ENCODE data around the gene RTTN. TPM values are rescaled to one million over a fixed set of nuclear protein-coding genes. Genes with fewer than 3 reads are reported as not detected.

The RTTN gene
- total RNA-seq, 1 donor from 2014 or later = 10.6 TPM

- Histone ChIP-seq H3K4me1 (peaks cover 5% of the 10 kb centered on the region), H3K27ac (replicated peaks) (no peak overlapping the region), H3K36me3 (peaks cover 16% of the 10 kb centered on the region), H3K9me3 (replicated peaks) (no peaks in the 10 kb centered on the region), H3K27me3 (ENCODE audit: low read depth) (no peaks in the 10 kb centered on the region), H3K4me3 (no peak overlapping the region)
- DNase-seq = no peak
- intact Hi-C loops (cut with micrococcal nuclease) = no loop called here
- TF ChIP-seq CTCF (IDR thresholded peaks at IDR 0.05; ENCODE audit: borderline replicate concordance) = no peak
Observed at GRCh38 chr18:70036771-70037347, 168.6 kb downstream of the RTTN start.

GRCh38 chr18:70036168-70036567 is 169.3 kb downstream of the RTTN start:
- no peak for TF ChIP-seq CTCF (IDR thresholded peaks at IDR 0.05; ENCODE audit: borderline replicate concordance)
- Histone ChIP-seq H3K27me3 (ENCODE audit: low read depth) (no peaks in the 10 kb centered on the region), H3K36me3 (peaks cover 16% of the 10 kb centered on the region), H3K4me3 (no peak overlapping the region), H3K27ac (replicated peaks) (no peak overlapping the region), H3K9me3 (replicated peaks) (no peaks in the 10 kb centered on the region), H3K4me1 (peaks cover 5% of the 10 kb centered on the region)
- intact Hi-C loops (cut with micrococcal nuclease) = no loop called here
- DNase-seq = no peak

- TF ChIP-seq CTCF (IDR thresholded peaks at IDR 0.05; ENCODE audit: borderline replicate concordance) = no peak
- no peaks in the 10 kb centered on the region for H3K27me3 ChIP-seq (ENCODE audit: low read depth)
- no peaks in the 10 kb centered on the region for H3K4me1 ChIP-seq
- no peak overlapping the region for H3K27ac ChIP-seq (replicated peaks)
- H3K9me3 ChIP-seq (replicated peaks) = no peaks in the 10 kb centered on the region
- DNase-seq = no peak
- H3K4me3 ChIP-seq = no peak overlapping the region
- H3K36me3 ChIP-seq = peaks cover 30% of the 10 kb centered on the region
- intact Hi-C loops (cut with micrococcal nuclease) = no loop called here
Observed at GRCh38 chr18:70031221-70031620, 174.3 kb downstream of the RTTN start.

GRCh38 chr18:70030728-70031127 is 174.8 kb downstream of the RTTN start:
- Histone ChIP-seq H3K4me1 (no peaks in the 10 kb centered on the region), H3K9me3 (replicated peaks) (no peaks in the 10 kb centered on the region), H3K27me3 (ENCODE audit: low read depth) (no peaks in the 10 kb centered on the region), H3K27ac (replicated peaks) (no peak overlapping the region), H3K4me3 (no peak overlapping the region), H3K36me3 (peaks cover 25% of the 10 kb centered on the region)
- intact Hi-C loops (cut with micrococcal nuclease) = no loop called here
- TF ChIP-seq CTCF (IDR thresholded peaks at IDR 0.05; ENCODE audit: borderline replicate concordance) = no peak
- no peak for DNase-seq

- Histone ChIP-seq H3K9me3 (replicated peaks) (no peaks in the 10 kb centered on the region), H3K27me3 (ENCODE audit: low read depth) (no peaks in the 10 kb centered on the region), H3K4me3 (no peak overlapping the region), H3K36me3 (peaks cover 32% of the 10 kb centered on the region), H3K27ac (replicated peaks) (no peak overlapping the region), H3K4me1 (no peaks in the 10 kb centered on the region)
- TF ChIP-seq CTCF (IDR thresholded peaks at IDR 0.05; ENCODE audit: borderline replicate concordance) = no peak
- no peak for DNase-seq
- intact Hi-C loops (cut with micrococcal nuclease) = no loop called here
Observed at GRCh38 chr18:70029163-70029562, 176.3 kb downstream of the RTTN start.
